IPS-NIHi7 (cell line): Measurements from ENCODE around the gene C16orf92.
A peak's percentile ranks its signal among the peaks of the same experiment; 100 is the strongest.
"Not testable (repeated sequence)": the region's sequence is repeated elsewhere in the genome, so short reads cannot be mapped to it uniquely, and the experiment has no call there.

ENCODE experiments used
- DNase-seq: peaks from one replicate; pipeline ENCODE4 v3.0.0; 2012; ENCODE audit warnings: mixed read lengths; ENCODE audit errors: extremely low spot score

Gene C16orf92

DNA sequence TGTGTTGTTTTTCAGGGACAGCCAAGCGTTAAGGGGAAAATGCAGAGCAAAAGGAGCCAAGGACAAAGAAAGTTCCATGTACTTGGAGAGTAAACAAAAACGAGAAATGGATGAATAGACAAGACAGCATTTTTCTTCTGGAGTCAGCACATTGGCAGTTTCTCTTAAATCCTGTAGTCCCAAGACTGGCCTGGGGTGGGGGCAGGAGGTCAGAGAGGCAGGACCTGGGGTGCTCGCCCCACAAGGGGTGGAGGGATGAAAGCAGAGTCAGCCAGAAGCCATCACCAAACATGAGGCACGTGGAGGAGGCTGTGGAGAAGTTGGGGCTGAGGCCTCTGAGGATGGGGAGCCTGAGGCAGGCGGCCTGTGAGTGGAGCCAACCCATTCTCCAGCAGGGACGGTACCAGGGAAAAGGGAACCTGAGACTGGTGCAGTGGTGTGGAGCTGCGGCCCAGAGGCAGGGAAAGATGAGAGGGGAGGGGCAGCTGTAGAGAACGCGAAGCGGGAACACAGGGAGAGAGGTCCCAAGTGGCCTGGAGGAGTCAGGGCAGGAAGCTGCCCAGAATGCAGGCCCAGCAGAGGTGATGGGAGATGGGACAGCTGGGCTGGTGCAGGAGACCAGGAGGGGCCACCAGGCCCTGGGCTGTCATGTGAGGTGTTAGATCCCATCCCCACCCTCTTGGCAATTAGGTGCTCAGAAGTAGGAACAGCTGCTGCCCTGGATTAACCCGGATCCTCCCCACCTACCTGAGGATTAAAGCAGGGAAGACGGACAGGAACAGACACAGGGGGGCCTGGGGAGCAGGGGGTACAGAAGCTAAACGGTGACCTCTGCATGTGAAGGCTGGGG is 4.8 kb downstream of the C16orf92 start:
- DNase-seq, result no peak

DNA sequence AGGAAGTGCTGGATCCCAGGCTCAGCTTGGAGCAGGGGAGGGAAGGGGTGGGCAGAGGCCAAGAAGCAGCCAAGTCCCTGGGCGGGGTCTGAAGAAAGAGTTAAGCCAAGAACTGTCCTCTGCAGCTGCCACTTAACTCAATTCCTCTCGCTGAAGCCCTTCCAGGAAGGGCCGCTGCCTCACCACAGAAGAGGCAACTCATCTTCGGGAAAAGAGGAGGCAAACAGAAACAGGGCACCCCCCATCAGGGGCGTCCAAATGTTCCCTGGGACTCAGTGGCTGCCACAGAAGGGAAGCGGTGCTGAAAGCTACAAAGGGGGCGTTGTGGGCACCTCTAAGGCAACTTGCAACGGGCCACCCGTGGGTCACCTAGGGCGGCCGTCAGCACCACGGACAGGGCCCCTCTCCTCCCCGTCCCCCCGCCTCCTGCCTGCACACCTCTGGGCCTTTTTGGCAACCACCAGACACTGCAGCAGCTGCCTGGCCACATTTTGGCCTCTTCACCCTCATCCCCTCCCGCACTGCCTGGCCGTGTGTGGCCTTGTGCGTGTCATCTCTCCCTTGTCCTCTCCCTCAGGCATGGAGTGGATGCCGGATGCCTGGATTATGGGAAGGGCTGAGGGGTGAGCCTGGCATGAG is 5.6 kb downstream of the C16orf92 start:
- DNase-seq, result peak; percentile 61

- DNase-seq, result no peak
Observed at GRCh38 chr16:30030011-30030685, 7.2 kb downstream of the C16orf92 start.

- DNase-seq, result peak; percentile 50
Observed at GRCh38 chr16:30030841-30031413, 7.9 kb downstream of the C16orf92 start, which contains the start of gene TLCD3B. TLCD3B (minus strand) TSS chr16:30031271; CDS start chr16:30030527, 744 bp downstream.

DNA sequence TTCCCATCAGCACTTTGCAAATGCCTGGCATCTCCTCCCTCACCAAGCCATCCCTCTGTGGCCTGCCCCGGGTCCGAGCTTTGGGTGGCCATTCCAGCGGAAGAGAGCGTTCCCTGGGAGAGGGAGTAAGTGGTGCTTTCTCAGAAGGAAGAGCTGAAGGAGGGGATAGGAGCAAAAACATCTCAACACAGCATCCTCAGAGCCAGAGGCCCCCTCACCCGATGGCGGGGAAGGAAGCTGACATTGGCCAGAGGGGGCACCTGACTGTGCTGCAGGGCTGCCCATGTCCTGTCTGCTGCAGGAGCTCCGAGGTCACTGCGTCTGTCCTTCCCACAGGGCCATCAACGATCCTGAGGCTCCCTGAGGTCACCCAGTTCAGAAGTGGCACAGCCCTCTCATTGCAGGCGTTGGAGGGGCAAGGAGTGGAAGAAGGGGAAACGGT is 8.5 kb downstream of the C16orf92 start:
- no peak for DNase-seq

- peak; percentile 84 for DNase-seq
Observed at GRCh38 chr16:30032083-30032819, 9.3 kb downstream of the C16orf92 start.

DNA sequence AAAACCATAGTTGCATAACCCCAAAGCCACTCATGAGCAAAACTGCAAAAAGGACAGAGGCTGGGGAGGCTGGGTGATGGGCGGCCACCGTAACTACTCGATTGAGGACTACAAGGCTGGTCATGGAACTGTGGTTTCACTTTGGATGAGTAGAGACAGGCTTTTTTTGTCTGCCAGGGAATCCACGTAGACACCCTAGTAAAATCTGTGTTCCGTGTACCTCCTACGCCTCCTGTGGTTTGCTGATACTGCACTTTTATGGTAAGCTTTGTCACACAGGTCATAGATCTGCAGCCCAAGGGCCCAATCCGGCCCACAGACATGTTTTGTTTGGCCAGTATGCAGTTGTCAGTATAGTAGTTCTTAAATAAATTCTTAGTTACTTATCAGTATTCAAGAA is 10.3 kb downstream of the C16orf92 start:
- no peak for DNase-seq

DNA sequence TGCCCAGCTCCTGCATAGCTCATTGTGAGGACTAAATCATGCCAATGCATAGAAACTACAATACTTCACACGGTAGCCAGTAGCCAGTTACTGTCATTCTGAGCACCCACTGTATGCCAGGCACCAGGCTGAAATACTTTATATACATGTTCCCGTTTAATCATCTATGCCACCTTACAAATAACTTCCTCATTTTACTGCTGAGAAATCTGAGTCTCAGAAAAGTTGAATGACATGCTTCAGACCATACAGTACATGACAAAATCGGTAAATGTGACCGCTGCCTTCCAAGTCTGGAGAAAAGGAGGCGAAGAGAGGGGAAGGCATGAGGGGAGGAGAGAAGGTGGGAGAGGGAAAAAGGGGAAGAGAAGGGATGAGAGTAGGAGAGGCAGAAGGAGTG is 17.2 kb downstream of the C16orf92 start:
- DNase-seq, result no peak

GRCh38 chr16:30040690-30041089 is 17.7 kb downstream of the C16orf92 start:
- not testable (repeated sequence) for DNase-seq

DNA sequence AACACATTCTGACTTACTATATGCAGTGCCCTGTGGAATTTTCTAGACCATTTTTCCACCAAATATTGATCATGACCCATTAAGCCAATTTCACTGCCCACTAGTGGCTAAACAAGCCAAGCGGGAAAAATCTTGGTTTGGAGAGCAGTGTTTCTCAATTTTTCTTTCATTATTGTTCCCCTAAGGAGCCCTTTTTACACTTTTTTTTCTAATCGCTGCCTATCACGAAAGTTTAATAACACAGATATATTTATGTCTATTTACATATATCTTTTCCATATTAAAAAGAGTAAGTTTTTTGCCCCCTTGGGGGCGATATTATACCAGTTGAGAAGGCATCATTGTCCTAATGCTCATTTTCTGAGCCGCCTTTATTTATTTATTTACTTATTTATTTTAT is 18.8 kb downstream of the C16orf92 start:
- no peak for DNase-seq

DNA sequence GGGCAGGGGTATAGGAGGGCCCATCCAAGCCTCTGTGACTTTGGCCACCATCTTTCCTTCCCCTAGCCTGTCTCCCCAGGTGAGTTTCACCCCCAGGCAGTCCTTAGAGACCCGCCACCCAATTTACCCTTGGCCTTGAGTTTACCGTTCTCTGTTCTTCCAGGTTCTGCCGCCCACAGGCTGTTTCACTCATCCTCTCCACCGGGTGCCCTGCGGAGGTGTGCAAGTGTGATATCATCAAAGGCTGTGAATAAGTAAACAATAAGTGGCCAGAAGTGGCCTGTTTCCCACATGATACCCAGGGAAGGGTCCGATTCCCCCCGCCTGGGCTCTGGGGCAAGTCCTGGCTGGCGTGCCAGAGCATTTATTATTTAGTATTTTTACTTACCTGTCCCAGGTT is 23.2 kb downstream of the C16orf92 start:
- no peak for DNase-seq

DNA sequence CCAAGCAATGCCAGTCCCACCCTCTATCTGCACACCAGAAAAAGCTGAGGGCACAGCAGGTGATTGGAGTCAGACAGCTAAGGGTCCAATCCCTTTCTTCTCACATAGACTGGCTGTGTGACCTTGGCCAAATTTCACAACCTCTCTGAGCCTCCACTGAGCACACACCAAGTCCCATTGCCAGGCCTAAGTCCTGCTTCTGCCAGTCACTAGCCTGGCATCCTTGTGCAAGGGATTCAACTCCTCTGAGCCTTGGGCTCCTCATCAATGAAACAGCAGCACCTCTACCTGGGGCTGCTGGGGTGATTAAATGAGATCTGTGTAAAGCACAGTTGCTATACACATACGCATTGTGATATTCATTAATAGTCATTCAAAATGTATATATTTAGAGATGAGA is 23.6 kb downstream of the C16orf92 start:
- no peak for DNase-seq

DNA sequence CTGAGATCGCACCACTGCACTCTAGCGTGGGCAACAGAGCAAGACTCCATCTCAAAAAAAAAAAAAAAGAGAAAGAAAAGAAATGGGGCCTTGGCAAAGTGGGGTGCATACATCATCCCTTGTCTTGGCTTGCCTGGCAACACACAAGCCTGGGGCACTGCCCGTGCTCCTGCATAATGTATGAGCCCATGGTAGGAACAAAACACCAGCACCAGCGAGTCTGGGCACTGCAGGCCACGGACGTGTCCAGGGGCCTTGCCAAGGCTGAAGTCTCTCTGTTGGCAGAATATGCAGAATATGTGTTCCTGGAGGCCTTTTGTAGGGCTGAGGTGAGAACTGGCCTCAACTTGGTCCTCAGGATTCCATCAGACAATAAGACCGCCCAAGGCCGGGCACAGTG is 26.9 kb downstream of the C16orf92 start:
- no peak for DNase-seq

GRCh38 chr16:30051518-30051917 is 28.5 kb downstream of the C16orf92 start:
- no peak for DNase-seq

DNA sequence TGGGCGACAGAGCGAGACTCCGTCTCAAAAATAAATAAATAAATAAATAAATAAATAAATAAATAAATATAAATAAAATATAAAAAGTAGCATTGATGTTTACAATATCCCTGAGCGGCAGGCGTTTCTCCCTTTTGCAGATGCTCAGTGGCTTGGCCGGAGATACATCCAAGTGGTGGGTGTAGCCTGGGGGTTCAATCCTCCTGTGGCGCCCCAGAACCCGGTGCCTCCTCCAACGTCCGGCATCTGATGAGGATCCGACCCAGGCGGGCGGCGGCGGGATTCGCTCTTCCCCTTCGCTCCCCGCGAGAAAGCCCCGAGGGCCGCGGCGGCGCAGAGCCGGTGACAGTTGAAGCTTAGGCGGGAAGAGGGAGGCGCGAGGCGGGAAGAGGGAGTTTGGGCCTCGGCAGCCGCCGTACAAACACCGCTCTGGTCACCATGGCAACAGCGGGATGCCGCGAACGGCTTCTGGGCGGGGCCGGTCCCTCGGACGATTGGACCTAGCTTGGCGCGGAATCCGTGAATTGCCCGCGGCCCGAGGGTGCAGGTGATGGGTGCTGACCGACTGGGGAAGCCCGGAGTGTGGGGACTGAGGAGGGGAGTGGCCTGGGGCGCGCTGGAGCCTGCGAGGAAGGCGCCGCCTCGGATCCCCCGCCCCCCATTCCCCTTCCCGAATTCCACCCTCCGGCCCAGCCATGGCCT is 29.8 kb downstream of the C16orf92 start:
- peak; percentile 94 for DNase-seq

DNA sequence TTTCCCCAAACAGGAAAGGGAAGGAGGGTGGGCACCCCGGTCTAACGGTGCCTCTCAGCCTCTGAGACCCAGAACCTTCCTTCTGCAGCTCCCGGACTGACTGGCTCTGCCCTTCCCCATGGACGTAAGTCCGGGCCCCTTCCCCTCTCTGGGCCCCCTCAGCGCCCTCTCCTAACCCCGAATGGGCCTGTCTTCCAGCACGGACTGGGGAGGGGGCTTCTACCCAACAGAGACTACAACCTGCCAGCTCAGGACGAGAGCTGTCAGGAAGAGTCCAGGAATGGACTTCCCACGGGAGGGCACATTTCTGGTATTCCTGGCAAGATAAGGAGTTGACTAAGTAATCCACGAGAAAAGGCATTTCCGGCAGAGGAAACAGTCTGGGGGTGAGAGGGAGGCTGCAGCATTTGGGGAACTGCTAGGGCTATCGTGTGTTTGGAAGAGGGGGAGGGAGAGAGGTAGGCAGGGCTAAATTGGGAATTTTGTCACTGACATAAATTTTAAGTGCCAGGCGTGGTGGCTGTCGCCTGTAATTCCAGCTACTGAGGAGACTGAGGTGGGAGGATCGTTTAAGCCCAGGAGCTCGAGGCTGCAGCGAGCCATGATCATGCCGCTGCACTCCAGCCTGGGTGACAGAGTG is 30.5 kb downstream of the C16orf92 start:
- DNase-seq, result no peak

GRCh38 chr16:30054451-30054850 is 31.5 kb downstream of the C16orf92 start:
- no peak for DNase-seq

GRCh38 chr16:30054959-30055553 is 32.1 kb downstream of the C16orf92 start:
- peak; percentile 78 for DNase-seq

GRCh38 chr16:30060346-30060745 is 37.3 kb downstream of the C16orf92 start:
- DNase-seq, result no peak
